Liver (tissue), 3 donors: ENCODE measurements around the gene CC2D2A.

Source experiments
- CTCF ChIP-seq: fragments of 150-350 bp; IDR thresholded peaks from 2 replicates; pipeline ENCODE4 v1.5.1; 2017; ENCODE audit warnings: improper control_type of control experiment, low read depth, low read length; ENCODE audit not compliant: missing input control
- EGR1 ChIP-seq, 2 donors: IDR thresholded peaks; 2 replicates each; pipeline ENCODE4 v1.6.1; 2016 to 2018; ENCODE audit warnings: antibody characterized with exemption in 2 of 2, low read depth in 2 of 2
- TAF1 ChIP-seq: conservative IDR thresholded peaks from 2 replicates; pipeline ENCODE4 v1.6.1; 2016; ENCODE audit warnings: antibody characterized with exemption, mild to moderate bottlenecking
- TF ChIP-seq, protein P1 (sequence below): IDR thresholded peaks from 2 replicates; pipeline ENCODE4 v1.6.1; 2016; ENCODE audit warnings: antibody characterized with exemption
- donor health status: healthy.
- donor health status: healthy.

GRCh38 chr4:15495621-15496020 is 25.9 kb downstream of the CC2D2A start:
- TF ChIP-seq CTCF (no peak), EGR1 (IDR thresholded peaks at IDR 0.05; ENCODE audit: low read depth in 2 of 2) (no peak), TAF1 (no peak)
- TF ChIP-seq, protein P1, sequence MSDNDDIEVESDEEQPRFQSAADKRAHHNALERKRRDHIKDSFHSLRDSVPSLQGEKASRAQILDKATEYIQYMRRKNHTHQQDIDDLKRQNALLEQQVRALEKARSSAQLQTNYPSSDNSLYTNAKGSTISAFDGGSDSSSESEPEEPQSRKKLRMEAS, result no peak
